CD1c-positive myeloid dendritic cell (primary cell): ENCODE results near the gene TMEM250.

ENCODE experiments used
- DNase-seq: peaks from one replicate; pipeline ENCODE4 v3.0.0-alpha.2; 2016; ENCODE audit errors: extremely low spot score

The TMEM250 gene

DNA sequence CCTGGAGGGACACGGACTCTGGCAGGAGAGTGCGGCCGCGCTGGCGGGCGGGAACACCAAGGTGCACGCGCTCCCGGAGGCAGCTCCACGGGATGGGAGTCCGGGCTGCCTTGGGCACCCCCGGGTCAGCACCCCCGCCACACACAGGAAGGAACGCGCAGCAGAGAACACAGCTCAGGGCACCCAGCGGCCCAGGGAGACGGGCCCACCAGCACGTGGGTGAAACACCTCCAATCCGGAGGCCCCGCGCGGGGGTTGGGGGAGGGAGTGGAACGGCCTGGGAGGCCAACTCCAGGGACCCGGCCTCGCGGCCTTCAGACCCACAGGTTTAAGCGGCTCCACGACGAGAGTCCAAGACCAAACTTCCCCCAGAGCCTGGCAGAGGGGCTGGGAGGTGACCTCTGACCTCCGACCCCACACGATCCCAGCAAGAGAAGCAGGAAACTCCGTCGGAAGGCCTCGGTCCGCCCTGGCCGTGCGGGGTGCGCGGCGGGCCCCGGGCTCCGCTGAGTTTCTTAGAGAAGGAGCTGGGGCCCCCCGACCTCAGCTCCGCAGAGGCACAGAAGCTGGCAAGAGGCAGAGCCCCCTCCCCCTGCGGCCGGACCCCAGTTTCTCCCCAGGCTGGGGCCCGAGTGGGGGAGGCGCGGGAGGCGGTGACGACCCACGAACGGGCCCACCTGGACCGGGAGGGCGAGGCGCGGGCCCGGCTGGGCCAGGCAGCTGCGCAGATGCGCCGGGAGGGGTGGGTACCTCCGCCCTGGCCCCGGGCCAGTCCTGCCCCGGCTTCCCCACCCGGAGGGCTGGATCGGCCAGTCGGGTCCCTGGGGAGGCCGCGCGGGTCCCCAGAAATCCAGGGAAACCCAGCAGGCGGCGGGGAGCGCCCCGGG is 24.4 kb downstream of the TMEM250 start:
- DNase-seq: peak; percentile 61

DNA sequence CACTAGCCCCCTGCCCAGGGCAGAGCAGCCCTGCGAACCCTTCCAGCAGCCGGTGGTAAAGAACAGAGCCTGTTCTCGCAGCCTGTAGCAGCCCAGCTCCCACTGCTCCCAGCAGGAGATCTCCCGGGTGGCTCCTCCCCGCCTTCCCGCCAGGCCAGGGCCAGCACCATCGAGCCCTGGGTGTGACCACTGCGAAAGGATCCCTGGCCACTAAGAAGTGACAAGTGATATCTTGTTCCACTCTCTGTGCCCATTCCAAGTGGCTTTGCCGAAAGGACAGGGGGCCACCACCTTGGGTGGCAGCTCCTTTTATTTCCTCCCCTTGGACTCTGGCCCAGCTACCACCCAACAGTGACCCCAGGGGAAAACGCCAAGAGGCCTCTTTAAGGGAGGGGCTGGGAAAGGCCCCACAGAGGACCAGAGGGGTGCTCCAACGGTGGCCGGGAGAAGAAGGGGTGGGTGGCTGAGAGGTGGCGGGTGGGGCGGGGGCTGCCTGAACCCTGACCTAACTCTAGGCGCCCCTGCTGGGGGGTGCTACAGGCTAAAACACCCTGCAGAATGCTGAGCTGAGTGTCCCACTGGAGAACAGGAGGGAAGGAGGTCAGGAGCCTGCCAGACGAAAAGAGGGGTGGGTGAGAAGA is 25.2 kb downstream of the TMEM250 start:
- no peak for DNase-seq

DNA sequence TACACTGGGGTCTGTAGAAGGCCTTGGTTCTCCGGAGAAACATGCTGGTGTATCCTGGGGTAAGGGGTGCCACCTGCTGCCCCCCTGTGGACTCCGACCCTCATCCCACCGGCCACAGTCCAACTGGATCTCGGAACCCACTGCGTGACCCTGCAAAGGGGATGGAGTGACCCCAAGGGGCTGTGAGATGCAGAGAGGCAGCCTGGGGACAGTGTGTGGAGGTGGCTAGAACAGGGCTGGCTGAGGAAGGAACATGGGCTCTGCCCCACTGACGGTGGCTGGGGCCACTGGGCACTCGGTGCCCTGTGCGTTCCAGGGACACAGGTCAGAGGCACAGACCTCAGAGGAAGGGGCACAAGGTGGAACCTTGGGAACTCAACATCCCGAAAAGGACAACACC is 25.9 kb downstream of the TMEM250 start:
- DNase-seq: no peak

- no peak for DNase-seq
Observed at GRCh38 chr9:136092353-136092650, 26.4 kb downstream of the TMEM250 start.

DNA sequence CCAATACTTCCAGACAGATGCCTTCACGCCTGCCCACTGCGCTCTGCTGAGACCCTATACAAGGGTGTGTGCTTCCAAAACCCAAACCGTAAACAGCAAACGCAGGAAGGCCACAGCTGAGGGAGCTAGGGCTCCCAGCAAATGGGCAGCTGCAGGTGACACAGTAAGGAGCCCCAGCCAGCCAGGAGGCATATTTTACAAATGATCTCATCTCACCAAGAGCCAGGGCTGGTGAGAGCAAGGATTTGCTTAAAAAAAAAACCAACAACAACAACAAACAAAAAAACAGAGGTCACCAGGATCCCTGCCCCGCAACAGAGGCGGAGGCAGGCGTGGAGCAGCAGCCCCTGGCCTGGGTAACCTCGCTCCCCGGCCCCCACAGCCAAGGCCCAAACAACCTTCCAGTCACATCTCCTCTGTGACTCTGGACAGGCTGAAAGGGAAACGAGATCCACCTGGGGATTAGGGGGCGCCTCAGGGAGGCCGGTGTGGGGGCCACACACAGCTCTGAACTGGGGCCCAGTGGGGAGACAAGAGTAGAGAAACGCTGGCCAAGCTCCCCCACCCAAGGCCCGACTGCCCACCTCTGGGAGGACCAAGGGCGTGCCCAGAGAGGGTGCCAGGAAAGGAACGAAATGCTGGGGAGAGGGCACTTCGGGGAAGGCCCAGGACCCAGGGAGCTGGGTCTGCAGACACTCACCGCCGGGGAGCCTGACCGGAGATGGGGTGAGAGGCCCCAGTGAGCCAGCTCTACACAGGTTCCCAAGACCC is 26.9 kb downstream of the TMEM250 start:
- no peak for DNase-seq

- no peak for DNase-seq
Observed at GRCh38 chr9:136090768-136091581, 27.7 kb downstream of the TMEM250 start.

DNA sequence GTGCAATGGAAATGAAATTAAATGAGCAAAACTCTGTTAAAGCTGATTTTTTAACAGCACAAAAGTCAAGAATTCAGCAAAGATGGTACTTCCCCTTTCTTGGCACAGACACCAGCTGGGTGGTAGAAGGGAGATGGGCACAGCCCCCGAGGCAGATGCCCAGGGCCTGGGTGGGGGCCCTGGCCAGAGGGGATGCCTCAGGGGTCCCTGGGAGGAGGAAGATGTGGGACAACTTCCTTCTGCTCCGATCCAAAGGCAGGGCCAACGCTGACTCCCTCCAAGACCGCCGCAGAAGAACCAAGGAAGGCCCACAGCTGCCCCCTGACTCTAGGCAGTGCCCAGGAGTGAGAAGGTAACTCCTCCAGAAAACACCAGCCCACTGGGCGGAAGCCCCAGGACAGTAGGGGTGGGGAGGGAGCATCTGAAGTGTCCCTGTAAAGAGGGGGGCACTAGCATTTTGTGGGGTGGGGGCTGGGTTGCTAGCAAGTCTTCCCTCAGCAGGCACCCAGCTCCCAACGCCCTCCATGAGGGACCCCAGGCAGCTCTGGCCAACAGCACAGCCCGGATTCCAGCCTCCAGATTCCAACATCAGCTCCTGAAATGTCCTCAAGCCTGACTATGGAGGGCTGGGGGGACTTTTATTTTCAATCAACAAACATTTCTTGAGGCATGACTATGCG is 28.5 kb downstream of the TMEM250 start:
- no peak for DNase-seq

DNA sequence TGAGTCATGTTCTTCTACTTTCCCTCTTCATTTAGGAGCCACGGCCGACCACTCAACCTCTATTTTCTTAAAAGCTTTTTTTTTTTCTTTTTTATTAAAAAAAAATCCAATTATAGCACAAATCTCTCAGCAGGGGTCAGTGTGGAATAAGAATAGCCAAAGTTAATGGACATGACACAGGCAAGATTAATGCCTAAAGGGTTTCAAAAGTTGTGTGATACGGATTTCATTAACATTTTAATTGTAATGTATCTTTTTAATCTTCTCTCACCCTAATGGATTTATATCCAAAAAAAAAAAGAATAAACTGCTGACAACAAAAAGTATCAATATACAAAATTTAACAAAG is 29.0 kb downstream of the TMEM250 start:
- DNase-seq: no peak

- no peak for DNase-seq
Observed at GRCh38 chr9:136088939-136089696, 29.6 kb downstream of the TMEM250 start.

DNA sequence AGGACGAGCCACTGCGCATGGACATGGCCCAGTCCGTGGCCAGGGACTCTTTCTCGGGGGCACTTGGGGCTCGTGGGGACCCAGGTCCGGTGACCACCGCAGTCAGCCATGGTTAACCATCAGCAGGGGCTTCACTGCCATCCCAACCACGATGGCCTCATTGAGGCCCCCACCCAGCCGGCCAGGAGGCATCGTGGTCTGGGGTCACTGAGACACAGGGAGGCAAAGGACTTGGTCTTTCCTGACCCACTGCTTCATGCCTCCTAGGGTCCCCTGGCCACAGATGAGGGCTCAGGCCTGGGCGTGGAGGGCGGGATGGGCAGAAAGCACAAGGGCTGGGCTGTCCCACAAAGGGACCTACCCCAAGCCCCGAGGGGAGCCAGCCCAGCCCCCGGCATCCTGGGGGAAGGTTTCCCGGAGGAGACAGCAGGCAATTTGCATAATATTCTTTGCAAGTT is 30.2 kb downstream of the TMEM250 start:
- no peak for DNase-seq

DNA sequence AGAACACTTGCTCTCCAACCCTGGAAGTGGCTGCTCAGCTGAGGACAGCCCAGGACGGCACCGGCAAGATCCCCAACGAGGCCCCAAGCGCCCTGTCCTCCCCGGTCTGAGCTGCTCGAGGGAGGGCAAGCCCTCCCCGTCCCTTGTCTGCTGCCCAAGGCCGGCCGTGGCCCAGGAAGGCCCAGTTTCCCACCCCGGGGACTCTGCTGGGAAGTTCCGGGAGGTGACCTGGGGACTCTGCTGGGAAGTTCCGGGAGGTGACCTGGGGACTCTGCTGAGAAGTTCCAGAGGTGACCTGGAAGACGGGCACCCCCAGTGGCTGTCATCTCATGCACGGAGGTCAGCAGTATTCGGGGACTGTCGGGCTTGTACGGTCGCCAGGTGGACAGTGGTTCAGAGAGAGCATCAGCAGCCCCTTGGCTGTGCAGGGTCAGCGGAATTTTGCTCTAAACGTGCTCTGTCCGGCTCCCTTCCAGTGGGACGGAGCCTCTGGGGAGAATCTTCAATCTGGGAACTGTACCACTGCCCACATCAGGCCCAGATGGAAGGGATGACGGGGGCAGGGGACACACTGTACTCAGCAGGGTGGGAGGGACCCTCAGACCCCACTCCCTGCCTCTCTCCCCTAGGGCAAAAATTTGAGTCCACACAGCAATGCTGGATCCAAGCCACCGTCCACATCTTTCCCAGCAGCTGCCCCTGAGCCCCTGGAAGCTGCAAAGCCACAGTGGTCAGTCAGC is 30.8 kb downstream of the TMEM250 start:
- DNase-seq: no peak

GRCh38 chr9:136086951-136087740 is 31.5 kb downstream of the TMEM250 start:
- no peak for DNase-seq

DNA sequence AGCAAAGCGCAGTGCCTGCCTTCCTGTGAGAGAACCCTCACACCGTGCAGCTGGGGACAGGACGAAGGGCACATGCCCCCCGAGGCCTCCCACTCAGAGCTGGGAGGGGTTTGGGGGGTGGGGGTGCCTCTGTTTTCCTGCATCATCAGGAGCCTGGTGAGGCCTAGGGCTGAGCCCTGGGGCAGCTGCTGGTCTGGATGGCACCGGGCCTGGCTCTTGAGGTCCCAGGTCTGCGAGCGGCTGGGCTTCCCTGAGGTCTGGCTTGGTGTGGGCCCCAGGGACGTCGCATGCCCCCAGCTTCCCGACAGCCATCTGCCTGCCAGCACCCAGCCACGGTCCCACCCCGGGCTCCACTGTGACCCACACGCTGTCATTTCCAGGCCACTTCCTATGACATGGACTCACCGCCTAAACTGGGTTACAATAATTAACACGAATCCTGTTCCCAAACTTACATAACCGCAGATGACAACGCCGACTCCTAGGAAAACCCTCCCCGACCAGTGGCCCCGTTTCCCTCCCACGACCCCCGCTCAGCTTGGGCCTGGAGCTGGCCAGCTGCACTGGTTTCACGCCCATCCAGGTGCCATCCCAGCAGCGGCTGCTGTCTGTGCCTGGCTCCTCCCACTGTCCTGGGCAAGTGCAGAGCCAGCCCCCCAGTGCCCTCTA is 32.3 kb downstream of the TMEM250 start:
- DNase-seq: no peak

- DNase-seq: no peak
Observed at GRCh38 chr9:136085815-136086212, 32.9 kb downstream of the TMEM250 start.

DNA sequence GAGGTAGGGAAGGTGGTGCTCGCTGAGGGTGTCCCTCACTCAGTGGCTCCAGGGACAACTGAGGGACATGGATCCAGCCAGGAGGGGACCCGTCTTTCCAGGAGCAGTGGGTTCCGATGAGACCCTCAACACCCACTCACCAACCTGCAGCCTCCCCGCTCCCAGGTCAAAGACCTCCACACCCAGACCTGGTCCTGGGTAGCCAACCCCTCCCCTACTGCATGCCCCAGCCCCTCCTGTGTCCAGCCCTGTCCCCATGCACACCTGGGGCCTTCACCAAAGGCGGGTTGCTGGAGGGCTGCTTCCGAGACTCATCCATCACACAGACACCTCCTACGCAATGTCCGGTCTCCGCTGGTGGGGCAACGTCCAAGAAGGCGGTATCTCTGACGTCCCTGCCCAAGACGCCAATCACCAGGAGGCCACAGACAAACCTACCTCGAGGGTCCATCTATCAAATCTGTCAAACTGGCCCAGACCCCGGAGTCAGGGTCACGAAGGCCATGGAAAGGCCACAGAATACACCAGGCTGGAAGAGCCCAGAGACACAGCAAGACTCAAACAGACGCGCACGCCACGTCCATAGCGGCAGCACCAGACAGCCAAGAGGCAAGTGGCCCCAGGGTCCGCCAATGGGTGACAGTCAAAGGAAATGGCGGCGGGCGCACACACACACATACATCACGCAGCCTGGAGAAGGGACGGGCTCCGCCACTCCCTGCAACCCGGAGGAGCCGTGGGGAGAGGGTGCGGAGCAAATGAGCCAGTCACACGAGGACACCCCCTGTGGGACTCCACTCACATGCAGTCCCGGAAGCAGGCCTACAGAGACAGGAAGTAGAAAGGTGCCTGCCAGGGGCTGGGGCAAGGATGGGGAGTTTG is 34.4 kb downstream of the TMEM250 start:
- DNase-seq: no peak

DNA sequence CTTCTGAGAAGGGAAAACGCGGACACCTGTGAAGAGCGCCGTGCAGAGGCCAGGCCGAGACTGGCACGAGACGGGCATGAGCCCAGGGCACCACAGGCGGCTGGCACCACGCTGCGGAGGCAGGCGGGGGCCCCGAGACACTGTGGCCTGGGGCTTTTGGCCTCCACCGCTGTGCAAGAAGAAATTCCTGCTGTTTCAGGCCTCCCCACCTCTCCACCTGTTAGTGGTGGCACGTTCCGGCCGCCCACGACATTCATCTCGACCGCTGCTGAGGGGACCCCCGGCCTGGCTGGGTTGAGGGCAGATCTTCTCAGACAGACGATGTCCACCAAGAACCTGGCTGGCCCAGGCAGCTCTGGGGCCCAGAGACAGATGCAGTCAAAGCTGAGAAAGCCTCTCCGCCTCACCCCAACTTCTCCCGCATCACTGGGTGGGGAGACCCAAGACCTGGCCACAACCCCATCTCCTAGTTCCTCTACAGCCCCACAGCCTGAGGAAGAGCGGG is 35.1 kb downstream of the TMEM250 start:
- no peak for DNase-seq
